GM15510 (cell line): ENCODE results near the gene MED31.

Experiments
- POLR2A ChIP-seq: IDR thresholded peaks from 3 replicates; pipeline ENCODE4 v1.6.1; 2011; ENCODE audit warnings: borderline replicate concordance; ENCODE audit not compliant: insufficient read length; ENCODE audit errors: extremely low read depth

The MED31 gene

GRCh38 chr17:6683081-6683684 lies 31.8 kb upstream of the MED31 start:
- TF ChIP-seq POLR2A, result no peak

DNA sequence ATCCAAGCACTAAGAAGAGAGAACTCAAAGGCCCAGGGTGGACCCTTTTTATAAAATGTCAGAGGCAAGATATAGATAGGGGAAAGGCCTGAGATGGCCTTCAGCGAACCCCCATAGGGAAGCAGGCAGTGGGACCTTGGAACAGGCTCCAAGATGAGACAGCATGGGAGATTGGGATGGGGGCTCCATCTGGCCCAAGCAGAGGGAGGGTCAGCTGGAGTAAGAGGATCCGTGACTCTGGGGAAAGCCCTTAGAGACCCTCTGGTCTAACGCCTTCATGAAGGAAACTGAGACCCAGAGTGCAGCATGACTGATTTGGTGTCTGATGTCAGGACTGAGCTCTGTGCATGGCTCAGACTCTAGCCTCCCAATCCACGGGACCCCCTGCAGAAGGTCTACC lies 30.9 kb upstream of the MED31 start:
- no peak for TF ChIP-seq POLR2A

DNA sequence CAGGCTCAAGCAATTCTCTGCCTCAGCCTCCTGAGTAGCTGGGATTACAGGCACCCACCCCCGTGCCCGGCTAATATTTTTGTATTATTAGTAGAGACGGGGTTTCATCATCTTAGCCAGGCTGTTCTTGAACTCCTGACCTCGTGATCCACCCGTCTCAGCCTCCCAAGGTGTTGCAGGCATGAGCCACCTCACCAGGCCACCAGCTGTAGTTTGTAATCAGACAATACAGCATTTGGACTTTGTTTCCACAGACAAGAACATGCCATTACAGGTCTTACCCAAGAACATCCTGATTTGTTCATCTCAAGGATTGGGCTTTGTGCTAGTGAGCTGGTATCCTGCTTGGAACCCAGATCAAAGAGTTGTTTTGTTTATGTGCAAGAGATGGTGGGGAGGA lies 30.3 kb upstream of the MED31 start:
- TF ChIP-seq POLR2A, result no peak

- TF ChIP-seq POLR2A, result no peak
Observed at GRCh38 chr17:6681176-6681575, 29.8 kb upstream of the MED31 start.

DNA sequence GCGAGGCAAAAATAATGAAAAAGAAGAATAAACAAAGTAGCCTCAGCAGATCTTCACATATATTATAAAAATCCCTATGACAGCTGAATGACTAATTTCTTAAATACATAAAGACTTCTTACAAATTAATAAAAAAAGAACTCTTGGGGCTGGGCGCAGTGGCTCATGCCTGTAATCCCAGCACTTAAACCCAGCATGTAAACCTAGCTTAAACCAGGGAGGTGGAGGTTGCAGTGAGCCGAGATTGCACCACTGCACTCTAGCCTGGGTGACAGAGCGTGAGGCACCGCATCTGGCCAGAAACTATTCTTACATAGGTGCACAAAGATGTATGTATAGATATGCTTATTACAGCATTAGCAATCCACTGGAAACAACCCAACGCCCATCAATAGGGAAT lies 27.8 kb upstream of the MED31 start:
- TF ChIP-seq POLR2A, result no peak

DNA sequence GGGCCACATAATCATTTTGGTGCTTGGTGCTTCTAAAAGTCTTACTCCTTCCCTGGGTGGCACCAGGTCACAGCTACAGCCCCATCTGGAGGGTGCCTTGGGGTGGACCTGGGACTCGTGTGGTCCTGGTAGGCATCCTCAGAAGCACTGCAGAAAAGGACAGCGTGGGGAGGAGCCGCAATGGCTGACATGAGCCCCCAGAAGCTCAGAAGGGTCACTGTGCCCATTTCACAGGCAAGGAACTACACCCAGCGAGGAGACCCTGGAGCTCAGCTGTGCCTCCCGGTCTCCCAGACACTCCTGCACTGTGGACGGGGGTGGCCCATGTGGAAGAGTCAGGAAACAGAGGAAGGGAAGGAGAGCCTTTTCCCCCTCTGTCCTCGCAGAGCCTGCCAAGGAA lies 26.5 kb upstream of the MED31 start:
- no peak for TF ChIP-seq POLR2A

DNA sequence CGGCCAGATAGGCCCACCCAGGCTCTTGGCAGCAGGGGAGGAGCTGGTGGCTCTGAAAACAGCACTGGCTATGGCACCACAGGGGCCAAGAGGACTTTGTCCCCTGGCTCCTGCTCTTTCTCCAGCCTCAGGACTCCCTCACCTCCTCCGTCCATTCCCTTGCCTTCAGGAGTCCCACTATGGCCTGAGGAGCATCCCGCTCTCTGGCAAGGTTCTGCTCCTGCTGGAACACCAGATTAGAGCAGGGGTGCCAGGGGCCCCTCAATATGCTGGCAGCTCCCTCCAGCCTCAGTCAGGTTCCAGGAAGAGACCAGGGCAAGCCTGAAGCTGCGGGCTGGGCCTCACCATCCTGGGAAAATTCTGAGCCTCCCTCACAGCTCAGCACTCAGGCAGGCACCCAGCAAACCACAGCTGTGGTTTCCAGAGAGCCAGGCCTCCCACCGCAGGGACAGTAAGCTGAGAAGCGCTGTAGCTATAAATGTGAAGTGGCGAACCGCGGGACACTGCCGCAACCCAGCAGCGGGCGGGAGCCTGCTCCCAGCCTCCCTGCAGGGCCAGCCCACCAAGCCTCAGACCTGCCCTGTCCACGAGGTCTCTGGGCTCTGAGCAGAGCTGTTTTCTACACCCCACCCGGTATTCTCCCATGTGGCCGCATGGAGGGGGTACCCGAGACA lies 25.9 kb upstream of the MED31 start:
- TF ChIP-seq POLR2A, result no peak

GRCh38 chr17:6676802-6677157 lies 25.4 kb upstream of the MED31 start:
- TF ChIP-seq POLR2A, result no peak

GRCh38 chr17:6675201-6675825 lies 23.9 kb upstream of the MED31 start:
- no peak for TF ChIP-seq POLR2A

- no peak for TF ChIP-seq POLR2A
Observed at GRCh38 chr17:6674586-6674985, 23.2 kb upstream of the MED31 start.

GRCh38 chr17:6671431-6671830 lies 20.0 kb upstream of the MED31 start:
- no peak for TF ChIP-seq POLR2A

DNA sequence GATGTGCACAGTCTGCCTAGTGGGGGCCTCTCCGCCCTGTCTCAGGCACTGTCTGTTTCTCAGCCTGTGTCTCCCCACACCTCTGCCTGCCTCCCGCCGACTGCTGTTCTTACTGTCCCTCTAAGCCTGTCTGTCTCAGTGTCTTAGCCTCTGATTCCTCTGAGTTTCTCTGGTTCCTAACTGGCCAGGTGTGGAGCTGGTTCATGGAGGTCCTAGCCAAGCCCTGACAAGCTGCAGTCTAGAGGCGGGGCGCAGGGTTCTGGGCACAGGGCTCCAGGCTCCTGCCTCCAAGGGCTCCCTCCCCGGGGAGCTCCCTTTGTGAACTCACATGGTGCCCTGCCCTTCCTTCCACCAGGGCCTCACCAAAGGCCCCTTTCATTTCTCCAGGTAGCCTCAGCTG lies 19.6 kb upstream of the MED31 start:
- no peak for TF ChIP-seq POLR2A

DNA sequence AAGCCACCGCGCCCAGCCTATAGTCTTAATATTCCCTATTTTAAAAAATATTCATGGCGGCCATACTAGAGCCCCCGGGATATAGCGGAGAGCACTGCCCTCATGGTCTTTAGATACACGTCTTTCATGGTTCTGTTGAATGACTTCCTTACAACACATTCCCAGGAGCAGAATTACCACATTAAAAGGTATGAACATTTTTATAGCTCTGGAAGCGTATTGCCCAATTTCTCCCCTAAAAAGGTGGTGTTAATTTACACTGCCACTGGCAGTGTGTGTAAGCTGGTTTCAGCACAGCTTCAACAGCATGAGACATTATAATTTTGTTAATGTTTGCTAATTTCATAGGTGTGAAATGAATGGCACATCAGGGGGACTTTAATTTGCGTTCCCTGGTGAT lies 19.2 kb upstream of the MED31 start:
- no peak for TF ChIP-seq POLR2A

DNA sequence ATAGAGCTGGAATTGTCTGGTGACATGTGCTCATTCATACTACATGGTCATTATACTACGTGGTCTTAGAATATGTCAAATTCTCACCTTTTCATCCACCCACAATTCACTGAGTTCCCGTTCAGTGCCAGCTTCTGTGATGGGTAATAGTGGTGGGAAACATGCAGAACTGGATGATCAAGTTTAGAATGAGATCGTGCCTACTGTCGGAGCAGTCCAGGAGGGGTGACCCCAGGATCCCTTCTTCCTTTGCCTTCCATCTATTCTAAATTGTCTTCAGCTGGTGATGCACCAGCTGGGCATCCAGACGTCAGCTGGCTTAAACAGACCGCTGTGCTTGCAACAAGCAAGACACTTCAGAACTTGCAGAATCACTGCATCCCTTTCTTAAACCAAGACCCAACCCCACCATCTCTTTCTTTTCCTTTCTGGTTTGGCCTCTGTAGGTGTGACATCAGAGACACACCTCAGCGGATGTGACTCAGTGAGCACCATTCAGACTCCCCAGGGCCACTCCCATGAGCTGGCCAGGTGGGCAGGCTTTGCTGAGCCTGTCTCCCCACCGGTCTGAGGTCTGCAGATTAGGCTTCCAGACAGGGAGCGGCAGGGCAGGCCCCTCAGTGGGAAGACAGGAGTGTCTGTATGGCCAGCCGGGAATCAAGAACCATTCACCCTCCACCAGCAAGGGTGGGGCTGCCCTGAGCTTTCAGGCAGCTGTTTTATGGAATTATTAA lies 18.2 kb upstream of the MED31 start:
- no peak for TF ChIP-seq POLR2A

- no peak for TF ChIP-seq POLR2A
Observed at GRCh38 chr17:6668727-6669425, 17.5 kb upstream of the MED31 start.

DNA sequence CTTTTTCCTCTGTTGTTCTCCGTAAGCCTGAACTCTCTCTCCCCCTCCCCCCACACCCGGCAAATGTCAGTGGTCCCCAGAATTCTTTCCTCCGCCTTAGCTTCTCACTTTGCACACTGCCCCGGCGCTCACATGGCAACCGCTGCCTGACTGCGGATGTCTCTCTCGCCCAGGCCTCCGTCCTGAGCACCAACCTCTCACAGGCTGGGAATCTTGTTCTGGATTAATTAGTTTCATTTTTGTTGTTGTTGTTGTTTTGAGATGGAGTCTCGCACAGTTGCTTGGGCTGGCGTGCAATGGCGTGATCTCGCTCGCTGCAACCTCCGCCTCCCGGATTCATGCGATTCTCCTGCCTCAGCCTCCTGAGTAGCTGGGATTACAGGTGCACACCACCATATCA lies 16.8 kb upstream of the MED31 start:
- no peak for TF ChIP-seq POLR2A

DNA sequence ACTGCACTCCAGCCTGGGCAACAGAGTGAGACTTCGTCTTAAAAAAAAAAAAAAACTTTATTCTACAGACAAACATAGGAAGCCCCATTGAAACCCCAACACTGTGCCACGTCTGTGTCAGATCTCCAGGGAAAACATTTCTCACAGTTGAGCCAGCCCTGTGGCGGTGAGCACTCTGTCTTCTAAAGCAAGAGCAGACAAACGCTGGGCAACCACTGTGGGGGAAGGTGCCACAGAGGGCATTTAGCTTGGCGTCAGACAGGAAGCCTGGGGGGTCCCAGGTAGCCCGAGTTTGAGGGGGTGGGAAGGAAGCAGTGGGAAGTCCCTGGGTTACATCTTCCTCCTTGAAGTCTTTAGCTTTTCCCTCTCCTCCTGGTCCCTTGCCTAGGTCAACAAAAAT lies 16.1 kb upstream of the MED31 start:
- no peak for TF ChIP-seq POLR2A
